Central memory CD8-positive, alpha-beta T cell (primary cell): Measurements from ENCODE around the gene CENPX.

Source experiments
- ATAC-seq: fragments of 150-1000 bp; cut with Tn5 transposase; replicated peaks from 2 replicates; pipeline ENCODE4 v1.10.0; 2022; ENCODE audit warnings: mild to moderate bottlenecking, moderate FRiP score, moderate number of reproducible peaks; ENCODE audit not compliant: poor library complexity, severe bottlenecking; ENCODE audit errors: extremely low read depth
- DNase-seq, 2 donors: peaks; one replicate each; pipeline ENCODE4 v3.0.0; 2021; ENCODE audit warnings: low spot score in 2 of 2
- H3K27ac Mint-ChIP-seq: one replicate; pipeline ENCODE4 v1.8.0; 2022; ENCODE audit warnings: low read depth, mild to moderate bottlenecking, moderate library complexity, mixed read lengths
- H3K27me3 Mint-ChIP-seq: one replicate; pipeline ENCODE4 v1.8.0; 2022; ENCODE audit warnings: mixed read lengths
- H3K36me3 Mint-ChIP-seq: one replicate; pipeline ENCODE4 v1.8.0; 2022; ENCODE audit warnings: mild to moderate bottlenecking, moderate library complexity, mixed read lengths; ENCODE audit not compliant: insufficient read depth
- H3K4me1 Mint-ChIP-seq: one replicate; pipeline ENCODE4 v1.8.0; 2022; ENCODE audit warnings: mixed read lengths
- H3K4me3 Mint-ChIP-seq: one replicate; pipeline ENCODE4 v1.8.0; 2022; ENCODE audit warnings: mild to moderate bottlenecking, moderate library complexity, mixed read lengths
- H3K9me3 Mint-ChIP-seq: one replicate; pipeline ENCODE4 v1.8.0; 2022; ENCODE audit warnings: mixed read lengths

Gene CENPX

GRCh38 chr17:82007228-82007494, 15.5 kb downstream of the CENPX start:
- no peaks in the 10 kb centered on the region for H3K9me3 Mint-ChIP-seq
- H3K36me3 Mint-ChIP-seq = peaks cover 2% of the 10 kb centered on the region
- no peak overlapping the region for H3K4me3 Mint-ChIP-seq
- DNase-seq (no peak), ATAC-seq (no peak)
- no peak overlapping the region for H3K27ac Mint-ChIP-seq
- H3K27me3 Mint-ChIP-seq = no peaks in the 10 kb centered on the region
- H3K4me1 Mint-ChIP-seq = no peaks in the 10 kb centered on the region

GRCh38 chr17:82006468-82007227, 16.0 kb downstream of the CENPX start:
- Mint-ChIP-seq H3K9me3 (no peaks in the 10 kb centered on the region), H3K27ac (no peak overlapping the region), H3K4me3 (no peak overlapping the region), H3K4me1 (no peaks in the 10 kb centered on the region), H3K36me3 (peaks cover 2% of the 10 kb centered on the region), H3K27me3 (no peaks in the 10 kb centered on the region)
- ATAC-seq = no peak
- DNase-seq = no peak

- Mint-ChIP-seq H3K4me1 (no peaks in the 10 kb centered on the region), H3K9me3 (no peaks in the 10 kb centered on the region), H3K27ac (no peak overlapping the region), H3K4me3 (no peak overlapping the region), H3K27me3 (no peaks in the 10 kb centered on the region), H3K36me3 (peaks cover 2% of the 10 kb centered on the region)
- ATAC-seq = no peak
- DNase-seq = no peak
Observed at GRCh38 chr17:82005701-82006348, 16.9 kb downstream of the CENPX start.

- DNase-seq = no peak
- no peak for ATAC-seq
- no peaks in the 10 kb centered on the region for H3K4me1 Mint-ChIP-seq
- no peaks in the 10 kb centered on the region for H3K9me3 Mint-ChIP-seq
- H3K36me3 Mint-ChIP-seq = peaks cover 4% of the 10 kb centered on the region
- H3K27ac Mint-ChIP-seq = no peak overlapping the region
- H3K4me3 Mint-ChIP-seq = no peak overlapping the region
- no peaks in the 10 kb centered on the region for H3K27me3 Mint-ChIP-seq
Observed at GRCh38 chr17:82004517-82005455, 17.9 kb downstream of the CENPX start.

- no peak for ATAC-seq
- peaks cover 4% of the 10 kb centered on the region for H3K36me3 Mint-ChIP-seq
- H3K27ac Mint-ChIP-seq = no peak overlapping the region
- H3K9me3 Mint-ChIP-seq = no peaks in the 10 kb centered on the region
- H3K4me1 Mint-ChIP-seq = no peaks in the 10 kb centered on the region
- H3K4me3 Mint-ChIP-seq = no peak overlapping the region
- H3K27me3 Mint-ChIP-seq = no peaks in the 10 kb centered on the region
- no peak for DNase-seq
Observed at GRCh38 chr17:82003411-82004381, 19.0 kb downstream of the CENPX start.

- ATAC-seq = no peak
- no peaks in the 10 kb centered on the region for H3K27me3 Mint-ChIP-seq
- no peak for DNase-seq
- H3K9me3 Mint-ChIP-seq = no peaks in the 10 kb centered on the region
- peaks cover 4% of the 10 kb centered on the region for H3K36me3 Mint-ChIP-seq
- no peak overlapping the region for H3K27ac Mint-ChIP-seq
- no peaks in the 10 kb centered on the region for H3K4me1 Mint-ChIP-seq
- no peak overlapping the region for H3K4me3 Mint-ChIP-seq
Observed at GRCh38 chr17:82001571-82002056, 21.1 kb downstream of the CENPX start.

GRCh38 chr17:82000803-82001570, 21.7 kb downstream of the CENPX start:
- Mint-ChIP-seq H3K4me3 (no peak overlapping the region), H3K9me3 (no peaks in the 10 kb centered on the region), H3K36me3 (peaks cover 3% of the 10 kb centered on the region), H3K27ac (no peak overlapping the region), H3K4me1 (no peaks in the 10 kb centered on the region), H3K27me3 (no peaks in the 10 kb centered on the region)
- ATAC-seq (no peak), DNase-seq (no peak)

GRCh38 chr17:81999976-82000802, 22.5 kb downstream of the CENPX start:
- Mint-ChIP-seq H3K36me3 (peaks cover 3% of the 10 kb centered on the region), H3K4me1 (no peaks in the 10 kb centered on the region), H3K4me3 (no peak overlapping the region), H3K27me3 (no peaks in the 10 kb centered on the region), H3K27ac (no peak overlapping the region), H3K9me3 (no peaks in the 10 kb centered on the region)
- no peak for DNase-seq
- ATAC-seq = no peak

- Mint-ChIP-seq H3K36me3 (peaks cover 3% of the 10 kb centered on the region), H3K4me1 (no peaks in the 10 kb centered on the region), H3K27ac (no peak overlapping the region), H3K4me3 (no peak overlapping the region), H3K27me3 (no peaks in the 10 kb centered on the region), H3K9me3 (no peaks in the 10 kb centered on the region)
- ATAC-seq (no peak), DNase-seq (no peak)
Observed at GRCh38 chr17:81999587-81999975, 23.1 kb downstream of the CENPX start.

GRCh38 chr17:81998691-81999438, 23.8 kb downstream of the CENPX start:
- H3K27me3 Mint-ChIP-seq = no peaks in the 10 kb centered on the region
- DNase-seq (no peak), ATAC-seq (no peak)
- H3K36me3 Mint-ChIP-seq = peaks cover 6% of the 10 kb centered on the region
- no peak overlapping the region for H3K27ac Mint-ChIP-seq
- no peaks in the 10 kb centered on the region for H3K4me1 Mint-ChIP-seq
- H3K9me3 Mint-ChIP-seq = no peaks in the 10 kb centered on the region
- no peak overlapping the region for H3K4me3 Mint-ChIP-seq
